Fibroblast of lung (primary cell): Measurements from ENCODE around the gene C3. TPM values are rescaled to one million over a fixed set of nuclear protein-coding genes. Genes with fewer than 3 reads are reported as not detected.

ENCODE experiments used
- DNase-seq, 2 donors: peaks; one replicate each; pipeline versions ENCODE4 v3.0.0 to v3.0.0-alpha.2; 2010; ENCODE audit warnings: low read depth in 2 of 2
- H2AFZ ChIP-seq: 2 replicates; pipeline ENCODE4 v1.5.1; 2012; ENCODE audit warnings: low read length, control low read depth, inconsistent platforms
- H3K27ac ChIP-seq: 2 replicates; pipeline ENCODE4 v1.5.1; 2011; ENCODE audit warnings: low read length, control low read depth; ENCODE audit not compliant: insufficient read depth
- H3K27me3 ChIP-seq: 2 replicates; pipeline ENCODE4 v1.5.1; 2011; ENCODE audit warnings: mild to moderate bottlenecking, low read length; ENCODE audit not compliant: control insufficient read depth, insufficient read depth
- H3K36me3 ChIP-seq: 2 replicates; pipeline ENCODE4 v1.5.1; 2011; ENCODE audit warnings: low read length; ENCODE audit not compliant: control insufficient read depth, insufficient read depth
- H3K4me1 ChIP-seq: 2 replicates; pipeline ENCODE4 v1.5.1; 2011; ENCODE audit warnings: low read length; ENCODE audit not compliant: control insufficient read depth, insufficient read depth; ENCODE audit errors: extremely low read depth
- H3K4me2 ChIP-seq: 2 replicates; pipeline ENCODE4 v1.5.1; 2011; ENCODE audit warnings: low read length, control low read depth; ENCODE audit not compliant: insufficient read depth; ENCODE audit errors: extremely low read depth
- H3K4me3 ChIP-seq, 4 experiments: fragments of 200-600 bp in 1 of 4; sonication (generic) in 1 of 4; replicated peaks in 1 of 4; 2 replicates each; pipeline ENCODE4 v1.5.1; 2011 to 2016; ENCODE audit warnings: low read length in 4 of 4, low read depth in 3 of 4, mild to moderate bottlenecking in 3 of 4, control low read depth in 2 of 4, inconsistent platforms in 1 of 4, mixed read lengths in 1 of 4; ENCODE audit not compliant: insufficient read depth in 1 of 4; ENCODE audit errors: control extremely low read depth in 1 of 4
- H3K79me2 ChIP-seq: 2 replicates; pipeline ENCODE4 v1.5.1; 2012; ENCODE audit warnings: mild to moderate bottlenecking, low read length, inconsistent platforms; ENCODE audit not compliant: control insufficient read depth, insufficient read depth
- H3K9ac ChIP-seq: 2 replicates; pipeline ENCODE4 v1.5.1; 2011; ENCODE audit warnings: mild to moderate bottlenecking, low read length, control low read depth; ENCODE audit not compliant: insufficient read depth
- H3K9me3 ChIP-seq: 2 replicates; pipeline ENCODE4 v1.5.1; 2012; ENCODE audit warnings: low read depth, low read length; ENCODE audit not compliant: control insufficient read depth, insufficient read depth
- H4K20me1 ChIP-seq: 2 replicates; pipeline ENCODE4 v1.5.1; 2011; ENCODE audit warnings: low read length; ENCODE audit not compliant: control insufficient read depth, insufficient read depth; ENCODE audit errors: extremely low read depth
- EZH2 ChIP-seq: IDR thresholded peaks from 2 replicates; pipeline ENCODE4 v1.5.1; 2012; ENCODE audit warnings: low read length, control low read depth, mild to moderate bottlenecking; ENCODE audit errors: missing control alignments
- polyA plus RNA-seq, 2 donors: library from polyadenylated mRNA; depleted of rRNA in 1 of 2; stranded (reverse) in 1 of 2; unstranded in 1 of 2; fragments of >200 nt; gene quantifications; 2 replicates each; pipeline ENCODE4 v1.2.1, GENCODE V29; 2011 to 2012; ENCODE audit warnings: missing spikeins in 1 of 2
- total RNA-seq: library from RNA; depleted of rRNA; stranded (reverse); fragments of >200 nt; gene quantifications from 2 replicates; pipeline ENCODE4 v1.2.1, GENCODE V29; 2014
- TF ChIP-seq, protein P1 (sequence below), 2 donors: IDR thresholded peaks in 1 of 2; conservative IDR thresholded peaks in 1 of 2; 1 replicate in 1 of 2; 2 replicates in 1 of 2; pipeline ENCODE4 v1.5.1; 2011 to 2012; ENCODE audit warnings: low read length in 2 of 2, control low read depth in 1 of 2, inconsistent platforms in 1 of 2, low read depth in 1 of 2, mild to moderate bottlenecking in 1 of 2

C3 gene
- total and polyA plus RNA-seq, 2 donors (not counting 1 experiment from before 2014, with no cell fraction given) = 1.2 to 2.5 TPM

- no peak overlapping the region for H3K4me2 ChIP-seq
- DNase-seq = no peak
- no peak overlapping the region for H3K27ac ChIP-seq
- H4K20me1 ChIP-seq = no peaks in the 10 kb centered on the region
- H3K36me3 ChIP-seq = peaks cover 3% of the 10 kb centered on the region
- no peak overlapping the region for H2AFZ ChIP-seq
- peaks cover 3% of the 10 kb centered on the region for H3K4me1 ChIP-seq
- no peak for TF ChIP-seq EZH2
- TF ChIP-seq, protein P1, sequence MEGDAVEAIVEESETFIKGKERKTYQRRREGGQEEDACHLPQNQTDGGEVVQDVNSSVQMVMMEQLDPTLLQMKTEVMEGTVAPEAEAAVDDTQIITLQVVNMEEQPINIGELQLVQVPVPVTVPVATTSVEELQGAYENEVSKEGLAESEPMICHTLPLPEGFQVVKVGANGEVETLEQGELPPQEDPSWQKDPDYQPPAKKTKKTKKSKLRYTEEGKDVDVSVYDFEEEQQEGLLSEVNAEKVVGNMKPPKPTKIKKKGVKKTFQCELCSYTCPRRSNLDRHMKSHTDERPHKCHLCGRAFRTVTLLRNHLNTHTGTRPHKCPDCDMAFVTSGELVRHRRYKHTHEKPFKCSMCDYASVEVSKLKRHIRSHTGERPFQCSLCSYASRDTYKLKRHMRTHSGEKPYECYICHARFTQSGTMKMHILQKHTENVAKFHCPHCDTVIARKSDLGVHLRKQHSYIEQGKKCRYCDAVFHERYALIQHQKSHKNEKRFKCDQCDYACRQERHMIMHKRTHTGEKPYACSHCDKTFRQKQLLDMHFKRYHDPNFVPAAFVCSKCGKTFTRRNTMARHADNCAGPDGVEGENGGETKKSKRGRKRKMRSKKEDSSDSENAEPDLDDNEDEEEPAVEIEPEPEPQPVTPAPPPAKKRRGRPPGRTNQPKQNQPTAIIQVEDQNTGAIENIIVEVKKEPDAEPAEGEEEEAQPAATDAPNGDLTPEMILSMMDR (conservative IDR thresholded peaks at IDR 0.05 in 1 of 2, IDR thresholded peaks at IDR 0.05 in 1 of 2; ENCODE audit: low read depth in 1 of 2, low read length in 2 of 2) = no peak
- no peaks in the 10 kb centered on the region for H3K79me2 ChIP-seq
- H3K4me3 ChIP-seq = no peak overlapping the region
- H3K9ac ChIP-seq = no peak overlapping the region
- no peaks in the 10 kb centered on the region for H3K27me3 ChIP-seq
- H3K9me3 ChIP-seq = no peaks in the 10 kb centered on the region
These were observed 10.7 kb upstream of the C3 start for GRCh38 chr19:6730941-6731670.

DNA sequence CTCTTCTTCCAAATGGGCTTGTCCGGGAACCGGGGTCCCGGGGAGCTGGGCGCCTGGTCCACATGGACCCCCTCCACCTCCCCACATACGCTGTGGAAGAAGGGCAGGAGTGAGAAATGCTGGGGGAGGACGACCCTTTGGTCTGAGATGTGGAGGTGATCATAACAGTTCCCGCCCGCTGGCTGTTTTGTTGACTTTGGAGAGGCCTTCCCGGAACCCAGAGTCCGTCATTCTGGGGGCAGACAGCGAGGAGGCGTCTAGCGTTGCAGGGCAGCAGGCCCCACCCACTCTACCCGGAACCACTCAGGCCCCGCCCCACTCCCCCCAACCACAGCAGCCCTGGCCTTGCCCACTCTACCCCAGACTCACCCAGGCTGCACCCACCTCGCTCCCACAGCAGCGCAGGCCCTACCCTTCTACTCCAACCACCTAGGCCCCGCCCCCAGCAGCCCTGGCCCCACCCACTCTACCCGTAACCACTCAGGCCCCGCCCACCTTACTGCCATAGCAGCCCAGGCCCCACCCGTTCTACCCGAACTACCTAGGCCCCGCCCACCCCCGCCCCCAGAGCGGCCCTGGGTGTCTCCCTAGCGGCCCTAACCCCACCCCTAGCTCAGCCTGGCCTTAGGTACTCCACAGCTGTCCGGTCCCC, 9.8 kb upstream of the C3 start:
- Histone ChIP-seq H3K9me3 (no peaks in the 10 kb centered on the region), H3K36me3 (peaks cover 3% of the 10 kb centered on the region), H3K4me3 (no peak overlapping the region), H3K27ac (no peak overlapping the region), H3K4me2 (no peak overlapping the region), H4K20me1 (no peaks in the 10 kb centered on the region), H3K79me2 (no peaks in the 10 kb centered on the region), H3K9ac (no peak overlapping the region), H3K27me3 (no peaks in the 10 kb centered on the region), H2AFZ (no peak overlapping the region), H3K4me1 (no peaks in the 10 kb centered on the region)
- no peak for DNase-seq
- TF ChIP-seq EZH2 = no peak
- TF ChIP-seq, protein P1 (conservative IDR thresholded peaks at IDR 0.05 in 1 of 2, IDR thresholded peaks at IDR 0.05 in 1 of 2; ENCODE audit: low read depth in 1 of 2, low read length in 2 of 2) = no peak

DNA sequence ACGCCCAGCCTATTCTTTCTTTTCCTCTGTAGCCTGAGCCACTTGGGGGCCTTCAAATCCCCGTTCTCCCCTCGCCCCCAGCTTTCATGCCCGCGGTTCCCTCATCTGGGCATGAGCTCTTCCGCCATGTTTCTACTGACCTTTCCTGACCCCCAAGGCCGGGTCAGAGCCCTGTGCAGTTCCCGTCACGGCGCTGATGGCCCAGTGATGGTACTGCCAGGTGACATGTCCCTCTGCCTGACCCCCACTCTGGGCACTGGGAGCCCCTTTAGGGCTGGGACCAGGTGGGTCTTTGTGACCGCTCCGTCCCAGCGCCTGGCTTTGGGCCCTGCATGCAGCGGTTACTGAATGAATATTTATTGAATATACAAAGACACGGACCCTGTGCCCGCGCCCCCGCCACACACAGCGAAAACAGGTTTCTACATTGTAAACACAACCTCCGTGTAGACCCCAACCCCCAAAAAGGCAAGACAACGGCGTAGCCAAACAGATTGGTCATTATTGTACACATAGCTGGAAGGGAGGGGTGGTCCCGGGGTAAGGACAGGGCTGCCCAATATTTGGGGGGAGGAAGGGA, 9.2 kb upstream of the C3 start:
- Histone ChIP-seq H2AFZ (no peak overlapping the region), H3K36me3 (peaks cover 3% of the 10 kb centered on the region), H3K9me3 (no peaks in the 10 kb centered on the region), H3K4me1 (no peaks in the 10 kb centered on the region), H3K4me3 (no peak overlapping the region), H3K4me2 (no peak overlapping the region), H3K9ac (no peak overlapping the region), H3K27ac (no peak overlapping the region), H4K20me1 (no peaks in the 10 kb centered on the region), H3K79me2 (no peaks in the 10 kb centered on the region), H3K27me3 (no peaks in the 10 kb centered on the region)
- no peak for TF ChIP-seq EZH2
- TF ChIP-seq, protein P1 (conservative IDR thresholded peaks at IDR 0.05 in 1 of 2, IDR thresholded peaks at IDR 0.05 in 1 of 2; ENCODE audit: low read depth in 1 of 2, low read length in 2 of 2) = no peak
- DNase-seq = no peak
